ENCODE measurements around the gene BIVM.

The BIVM gene

DNA sequence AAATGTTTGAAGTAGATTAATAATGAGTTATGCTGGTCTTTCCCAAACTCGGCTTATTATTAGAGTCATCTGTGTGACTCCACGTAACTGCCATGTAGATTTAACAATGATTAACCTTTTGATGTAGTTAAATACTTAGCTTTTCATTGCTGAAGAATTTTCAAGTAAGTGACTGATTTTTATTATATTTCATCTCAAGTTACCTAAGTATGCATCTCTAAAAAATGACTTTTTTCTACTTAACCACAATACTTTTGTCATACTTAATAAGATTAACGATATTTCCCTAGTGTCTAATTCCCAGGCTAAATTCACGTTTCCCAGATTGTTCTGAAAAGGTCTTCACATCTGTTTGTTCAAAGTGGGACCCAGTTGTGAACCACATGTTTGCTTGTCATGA, 17.8 kb downstream of the BIVM start:
- TF ChIP-seq, protein P1, sequence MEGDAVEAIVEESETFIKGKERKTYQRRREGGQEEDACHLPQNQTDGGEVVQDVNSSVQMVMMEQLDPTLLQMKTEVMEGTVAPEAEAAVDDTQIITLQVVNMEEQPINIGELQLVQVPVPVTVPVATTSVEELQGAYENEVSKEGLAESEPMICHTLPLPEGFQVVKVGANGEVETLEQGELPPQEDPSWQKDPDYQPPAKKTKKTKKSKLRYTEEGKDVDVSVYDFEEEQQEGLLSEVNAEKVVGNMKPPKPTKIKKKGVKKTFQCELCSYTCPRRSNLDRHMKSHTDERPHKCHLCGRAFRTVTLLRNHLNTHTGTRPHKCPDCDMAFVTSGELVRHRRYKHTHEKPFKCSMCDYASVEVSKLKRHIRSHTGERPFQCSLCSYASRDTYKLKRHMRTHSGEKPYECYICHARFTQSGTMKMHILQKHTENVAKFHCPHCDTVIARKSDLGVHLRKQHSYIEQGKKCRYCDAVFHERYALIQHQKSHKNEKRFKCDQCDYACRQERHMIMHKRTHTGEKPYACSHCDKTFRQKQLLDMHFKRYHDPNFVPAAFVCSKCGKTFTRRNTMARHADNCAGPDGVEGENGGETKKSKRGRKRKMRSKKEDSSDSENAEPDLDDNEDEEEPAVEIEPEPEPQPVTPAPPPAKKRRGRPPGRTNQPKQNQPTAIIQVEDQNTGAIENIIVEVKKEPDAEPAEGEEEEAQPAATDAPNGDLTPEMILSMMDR (IDR thresholded peaks at IDR 0.05; ENCODE audit: control insufficient read depth, insufficient read depth, low read depth, low read length, missing control alignments), result no peak
- DNase-seq (ENCODE audit: low read depth), result no peak

DNA sequence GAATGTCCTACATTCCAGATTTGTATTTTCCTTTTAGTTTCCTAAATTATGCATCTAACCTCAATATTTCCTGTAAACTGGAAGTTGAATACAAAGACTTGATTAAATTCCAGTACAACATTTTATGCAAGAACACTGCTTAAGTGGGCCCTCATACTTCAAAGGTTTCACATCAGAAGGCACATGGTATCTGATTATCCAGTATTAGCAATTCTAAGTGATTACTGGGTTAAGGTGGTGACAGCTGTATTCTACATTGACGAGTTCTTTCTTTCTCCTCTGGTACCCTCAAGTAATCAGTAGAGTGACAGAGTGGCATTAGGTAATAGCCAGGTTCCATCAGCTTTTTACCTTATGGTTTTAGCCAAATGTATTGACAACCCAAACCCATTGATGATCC, 18.3 kb downstream of the BIVM start:
- H3K4me3 ChIP-seq (ENCODE audit: control insufficient read depth, low read depth, low read length), result no peak overlapping the region
- DNase-seq (ENCODE audit: low read depth), result no peak
- TF ChIP-seq, protein P1 (IDR thresholded peaks at IDR 0.05; ENCODE audit: control insufficient read depth, insufficient read depth, low read depth, low read length, missing control alignments), result no peak

More for the DNA sequence above, 17.8 kb downstream of the BIVM start:
- H3K4me3 ChIP-seq (ENCODE audit: control insufficient read depth, low read depth, low read length), result no peak overlapping the region

- H3K4me3 ChIP-seq (ENCODE audit: control insufficient read depth, low read depth, low read length), result no peak overlapping the region
- TF ChIP-seq, protein P1 (IDR thresholded peaks at IDR 0.05; ENCODE audit: control insufficient read depth, insufficient read depth, low read depth, low read length, missing control alignments), result no peak
- DNase-seq (ENCODE audit: low read depth), result no peak
Observed at GRCh38 chr13:102817907-102818306, 19.0 kb downstream of the BIVM start.

GRCh38 chr13:102825400-102825799, 26.5 kb downstream of the BIVM start:
- TF ChIP-seq, protein P1 (IDR thresholded peaks at IDR 0.05; ENCODE audit: control insufficient read depth, insufficient read depth, low read depth, low read length, missing control alignments), result no peak
- H3K4me3 ChIP-seq (ENCODE audit: control insufficient read depth, low read depth, low read length), result no peak overlapping the region
- DNase-seq (ENCODE audit: low read depth), result no peak

- TF ChIP-seq, protein P1 (IDR thresholded peaks at IDR 0.05; ENCODE audit: control insufficient read depth, insufficient read depth, low read depth, low read length, missing control alignments), result no peak
- DNase-seq (ENCODE audit: low read depth), result peak; percentile 83
- H3K4me3 ChIP-seq (ENCODE audit: control insufficient read depth, low read depth, low read length), result peak overlapping the region; percentile 45
Observed at GRCh38 chr13:102825921-102826706, 27.2 kb downstream of the BIVM start.

GRCh38 chr13:102830646-102831045, 31.7 kb downstream of the BIVM start:
- H3K4me3 ChIP-seq (ENCODE audit: control insufficient read depth, low read depth, low read length), result no peak overlapping the region
- no peak for DNase-seq (ENCODE audit: low read depth)
- TF ChIP-seq, protein P1 (IDR thresholded peaks at IDR 0.05; ENCODE audit: control insufficient read depth, insufficient read depth, low read depth, low read length, missing control alignments), result no peak
